Measurements from ENCODE around the gene C16orf92. TPM values are rescaled to one million over a fixed set of nuclear protein-coding genes. Genes with fewer than 3 reads are reported as not detected.
"Not testable (repeated sequence)": the region's sequence is repeated elsewhere in the genome, so short reads cannot be mapped to it uniquely, and the experiment has no call there.

The C16orf92 gene
- polyA plus RNA-seq, 1 donor from 2014 or later, result not detected

DNA sequence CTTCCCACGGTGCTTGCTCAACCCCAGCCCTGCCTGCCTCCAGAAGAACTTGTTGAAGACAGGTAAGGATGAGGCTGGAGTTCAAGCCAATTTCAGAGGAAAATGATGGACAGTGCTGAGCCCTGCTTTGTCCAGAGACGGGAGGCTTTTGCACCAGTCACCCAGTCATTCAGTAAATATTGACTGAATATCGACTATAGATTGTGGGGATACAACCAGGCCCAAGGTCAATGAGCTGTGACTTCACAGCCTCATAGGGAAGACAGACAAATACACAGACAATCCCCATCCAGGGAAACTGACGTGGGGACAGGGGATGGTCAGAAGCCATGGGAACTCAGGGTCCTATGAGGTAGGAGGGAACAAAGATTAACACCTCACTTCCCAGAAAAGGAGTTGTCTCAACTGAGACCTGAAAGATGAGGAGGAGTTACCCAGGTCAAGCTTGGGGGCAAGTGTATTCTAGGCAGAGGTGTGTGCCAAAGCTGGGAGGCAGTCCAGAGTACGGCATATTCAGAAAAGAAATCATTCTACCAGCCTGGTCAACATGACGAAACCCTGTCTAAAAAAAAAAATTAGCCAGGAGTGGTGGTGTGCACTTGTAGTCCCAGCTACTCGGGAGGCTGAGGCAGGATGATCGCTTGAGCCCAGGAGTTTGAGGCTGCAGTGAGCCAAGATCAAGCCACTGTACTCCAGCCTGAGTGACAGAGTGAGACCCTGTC, 6.3 kb upstream of the C16orf92 start:
- no peaks in the 10 kb centered on the region for H3K9me3 ChIP-seq (ENCODE audit: low read length)
- H3K27me3 ChIP-seq (ENCODE audit: insufficient read depth, low read depth, low read length), result no peaks in the 10 kb centered on the region
- no peak overlapping the region for H3K27ac ChIP-seq (ENCODE audit: low read length)
- TF ChIP-seq EZH2 (IDR thresholded peaks at IDR 0.05; ENCODE audit: borderline replicate concordance, insufficient read depth, low read length, poor library complexity, severe bottlenecking), result no peak
- TF ChIP-seq SMC3 (conservative IDR thresholded peaks at IDR 0.05; ENCODE audit: poor library complexity), result no peak
- TF ChIP-seq, protein P1, sequence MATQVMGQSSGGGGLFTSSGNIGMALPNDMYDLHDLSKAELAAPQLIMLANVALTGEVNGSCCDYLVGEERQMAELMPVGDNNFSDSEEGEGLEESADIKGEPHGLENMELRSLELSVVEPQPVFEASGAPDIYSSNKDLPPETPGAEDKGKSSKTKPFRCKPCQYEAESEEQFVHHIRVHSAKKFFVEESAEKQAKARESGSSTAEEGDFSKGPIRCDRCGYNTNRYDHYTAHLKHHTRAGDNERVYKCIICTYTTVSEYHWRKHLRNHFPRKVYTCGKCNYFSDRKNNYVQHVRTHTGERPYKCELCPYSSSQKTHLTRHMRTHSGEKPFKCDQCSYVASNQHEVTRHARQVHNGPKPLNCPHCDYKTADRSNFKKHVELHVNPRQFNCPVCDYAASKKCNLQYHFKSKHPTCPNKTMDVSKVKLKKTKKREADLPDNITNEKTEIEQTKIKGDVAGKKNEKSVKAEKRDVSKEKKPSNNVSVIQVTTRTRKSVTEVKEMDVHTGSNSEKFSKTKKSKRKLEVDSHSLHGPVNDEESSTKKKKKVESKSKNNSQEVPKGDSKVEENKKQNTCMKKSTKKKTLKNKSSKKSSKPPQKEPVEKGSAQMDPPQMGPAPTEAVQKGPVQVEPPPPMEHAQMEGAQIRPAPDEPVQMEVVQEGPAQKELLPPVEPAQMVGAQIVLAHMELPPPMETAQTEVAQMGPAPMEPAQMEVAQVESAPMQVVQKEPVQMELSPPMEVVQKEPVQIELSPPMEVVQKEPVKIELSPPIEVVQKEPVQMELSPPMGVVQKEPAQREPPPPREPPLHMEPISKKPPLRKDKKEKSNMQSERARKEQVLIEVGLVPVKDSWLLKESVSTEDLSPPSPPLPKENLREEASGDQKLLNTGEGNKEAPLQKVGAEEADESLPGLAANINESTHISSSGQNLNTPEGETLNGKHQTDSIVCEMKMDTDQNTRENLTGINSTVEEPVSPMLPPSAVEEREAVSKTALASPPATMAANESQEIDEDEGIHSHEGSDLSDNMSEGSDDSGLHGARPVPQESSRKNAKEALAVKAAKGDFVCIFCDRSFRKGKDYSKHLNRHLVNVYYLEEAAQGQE (IDR thresholded peaks at IDR 0.05; ENCODE audit: borderline replicate concordance), result no peak
- TF ChIP-seq MXI1 (conservative IDR thresholded peaks at IDR 0.05; ENCODE audit: poor library complexity, severe bottlenecking), result no peak
- no peak for TF ChIP-seq POLR2AphosphoS5 (IDR thresholded peaks at IDR 0.05)
- TF ChIP-seq, protein P2, sequence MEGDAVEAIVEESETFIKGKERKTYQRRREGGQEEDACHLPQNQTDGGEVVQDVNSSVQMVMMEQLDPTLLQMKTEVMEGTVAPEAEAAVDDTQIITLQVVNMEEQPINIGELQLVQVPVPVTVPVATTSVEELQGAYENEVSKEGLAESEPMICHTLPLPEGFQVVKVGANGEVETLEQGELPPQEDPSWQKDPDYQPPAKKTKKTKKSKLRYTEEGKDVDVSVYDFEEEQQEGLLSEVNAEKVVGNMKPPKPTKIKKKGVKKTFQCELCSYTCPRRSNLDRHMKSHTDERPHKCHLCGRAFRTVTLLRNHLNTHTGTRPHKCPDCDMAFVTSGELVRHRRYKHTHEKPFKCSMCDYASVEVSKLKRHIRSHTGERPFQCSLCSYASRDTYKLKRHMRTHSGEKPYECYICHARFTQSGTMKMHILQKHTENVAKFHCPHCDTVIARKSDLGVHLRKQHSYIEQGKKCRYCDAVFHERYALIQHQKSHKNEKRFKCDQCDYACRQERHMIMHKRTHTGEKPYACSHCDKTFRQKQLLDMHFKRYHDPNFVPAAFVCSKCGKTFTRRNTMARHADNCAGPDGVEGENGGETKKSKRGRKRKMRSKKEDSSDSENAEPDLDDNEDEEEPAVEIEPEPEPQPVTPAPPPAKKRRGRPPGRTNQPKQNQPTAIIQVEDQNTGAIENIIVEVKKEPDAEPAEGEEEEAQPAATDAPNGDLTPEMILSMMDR (IDR thresholded peaks at IDR 0.05; ENCODE audit: poor library complexity, severe bottlenecking), result no peak
- TF ChIP-seq RAD21 (conservative IDR thresholded peaks at IDR 0.05), result no peak
- no peak for TF ChIP-seq EP300 (conservative IDR thresholded peaks at IDR 0.05; ENCODE audit: poor library complexity, severe bottlenecking)
- H2AFZ ChIP-seq (ENCODE audit: low read depth, low read length), result no peak overlapping the region
- H3K36me3 ChIP-seq (ENCODE audit: insufficient read depth, low read length), result no peaks in the 10 kb centered on the region
- H3F3A ChIP-seq (ENCODE audit: insufficient read depth, low read length, poor library complexity, severe bottlenecking), result no peaks in the 10 kb centered on the region
- no peak overlapping the region for H3K4me2 ChIP-seq (ENCODE audit: low read length)
- no peaks in the 10 kb centered on the region for H3K9me2 ChIP-seq (ENCODE audit: insufficient read depth, low read length)
- H4K20me1 ChIP-seq (ENCODE audit: insufficient read depth), result no peaks in the 10 kb centered on the region
- no peak overlapping the region for H3K4me3 ChIP-seq (ENCODE audit: low read length)
- no peak overlapping the region for H3K9ac ChIP-seq (ENCODE audit: low read length)
- H3K79me2 ChIP-seq (replicated peaks; ENCODE audit: insufficient read depth, low read length), result no peaks in the 10 kb centered on the region

DNA sequence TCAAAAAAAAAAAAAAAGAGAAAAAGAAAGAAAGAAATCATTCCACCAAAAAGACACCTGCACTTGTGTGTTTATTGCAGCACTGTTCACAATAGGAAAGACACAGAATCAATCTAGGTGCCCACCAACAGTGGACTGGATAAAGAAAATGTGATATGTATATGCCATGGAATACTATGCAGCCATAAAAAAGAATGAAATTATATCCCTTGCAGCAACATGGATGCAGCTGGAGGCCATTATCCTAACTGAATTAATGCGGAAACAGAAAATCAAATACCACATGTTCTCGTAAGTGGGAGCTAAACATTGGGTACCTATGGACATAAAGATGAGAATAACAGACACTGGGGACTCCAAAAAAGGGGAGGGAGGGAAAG, 5.7 kb upstream of the C16orf92 start:
- Histone ChIP-seq H3K9me2 (ENCODE audit: insufficient read depth, low read length) (no peaks in the 10 kb centered on the region), H3K9me3 (ENCODE audit: low read length) (no peaks in the 10 kb centered on the region), H3K4me2 (ENCODE audit: low read length) (no peak overlapping the region), H3F3A (ENCODE audit: insufficient read depth, low read length, poor library complexity, severe bottlenecking) (no peaks in the 10 kb centered on the region), H3K36me3 (ENCODE audit: insufficient read depth, low read length) (no peaks in the 10 kb centered on the region), H4K20me1 (ENCODE audit: insufficient read depth) (no peaks in the 10 kb centered on the region), H3K4me3 (ENCODE audit: low read length) (no peak overlapping the region), H3K9ac (ENCODE audit: low read length) (no peak overlapping the region), H3K27ac (ENCODE audit: low read length) (no peak overlapping the region), H3K79me2 (replicated peaks; ENCODE audit: insufficient read depth, low read length) (no peaks in the 10 kb centered on the region), H2AFZ (ENCODE audit: low read depth, low read length) (no peak overlapping the region), H3K27me3 (ENCODE audit: insufficient read depth, low read depth, low read length) (no peaks in the 10 kb centered on the region)
- no peak for TF ChIP-seq TAF1 (IDR thresholded peaks at IDR 0.05; ENCODE audit: low read depth)
- TF ChIP-seq SMC3 (conservative IDR thresholded peaks at IDR 0.05; ENCODE audit: poor library complexity), result no peak
- TF ChIP-seq, protein P2 (IDR thresholded peaks at IDR 0.05; ENCODE audit: poor library complexity, severe bottlenecking), result no peak
- TF ChIP-seq EP300 (conservative IDR thresholded peaks at IDR 0.05; ENCODE audit: poor library complexity, severe bottlenecking), result no peak
- no peak for TF ChIP-seq POLR2AphosphoS5 (IDR thresholded peaks at IDR 0.05)
- no peak for TF ChIP-seq EZH2 (IDR thresholded peaks at IDR 0.05; ENCODE audit: borderline replicate concordance, insufficient read depth, low read length, poor library complexity, severe bottlenecking)
- TF ChIP-seq MXI1 (conservative IDR thresholded peaks at IDR 0.05; ENCODE audit: poor library complexity, severe bottlenecking), result no peak
- TF ChIP-seq, protein P1 (IDR thresholded peaks at IDR 0.05; ENCODE audit: borderline replicate concordance), result no peak
- TF ChIP-seq RAD21 (conservative IDR thresholded peaks at IDR 0.05), result no peak

DNA sequence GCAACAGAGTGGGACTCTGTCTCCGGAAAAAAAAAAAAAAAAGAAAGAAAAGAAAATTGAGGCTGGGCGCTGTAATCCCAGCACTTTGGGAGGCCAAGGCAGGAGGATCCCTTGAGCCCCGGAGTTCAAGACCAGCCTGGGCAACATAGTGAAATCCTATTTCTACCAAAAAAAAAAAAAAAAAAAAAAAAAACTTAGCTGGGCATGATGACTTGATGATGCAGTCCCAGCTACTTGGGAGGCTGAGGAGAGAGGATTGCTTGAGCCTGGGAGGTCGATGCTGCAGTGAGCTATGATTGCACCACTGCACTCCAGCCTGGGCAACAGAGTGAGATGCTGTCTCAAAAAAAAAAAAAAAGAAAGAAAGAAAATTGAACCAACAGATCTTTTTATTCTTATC, 5.1 kb upstream of the C16orf92 start:
- H3K27me3 ChIP-seq (ENCODE audit: insufficient read depth, low read depth, low read length); H3K9me3 ChIP-seq (ENCODE audit: low read length); H3K79me2 ChIP-seq (replicated peaks; ENCODE audit: insufficient read depth, low read length); H3K9me2 ChIP-seq (ENCODE audit: insufficient read depth, low read length); H2AFZ ChIP-seq (ENCODE audit: low read depth, low read length); H3F3A ChIP-seq (ENCODE audit: insufficient read depth, low read length, poor library complexity, severe bottlenecking); H3K9ac ChIP-seq (ENCODE audit: low read length); H4K20me1 ChIP-seq (ENCODE audit: insufficient read depth); H3K4me3 ChIP-seq (ENCODE audit: low read length); H3K27ac ChIP-seq (ENCODE audit: low read length); H3K36me3 ChIP-seq (ENCODE audit: insufficient read depth, low read length); H3K4me2 ChIP-seq (ENCODE audit: low read length): not testable (repeated sequence)
